RPMI7951 (cell line): ENCODE measurements around the gene ADIPOR2. TPM values are rescaled to one million over a fixed set of nuclear protein-coding genes. Genes with fewer than 3 reads are reported as not detected.
"Not testable (repeated sequence)": the region's sequence is repeated elsewhere in the genome, so short reads cannot be mapped to it uniquely, and the experiment has no call there.

Experiments used
- DNase-seq: peaks from one replicate; pipeline ENCODE4 v3.0.0-alpha.2; 2012; ENCODE audit warnings: low read depth
- total RNA-seq: library from RNA; depleted of rRNA; stranded (reverse); fragments of >200 nt; shearing (Covaris generic); gene quantifications from 2 replicates; pipeline ENCODE4 v1.2.3, GENCODE V29; 2014

ADIPOR2 gene
- total RNA-seq, 1 experiment from 2014 or later = 23.8 TPM

- no peak for DNase-seq
Observed at GRCh38 chr12:1732914-1733313, 42.0 kb downstream of the ADIPOR2 start.

GRCh38 chr12:1733712-1734111 lies 42.8 kb downstream of the ADIPOR2 start:
- not testable (repeated sequence) for DNase-seq

GRCh38 chr12:1737652-1738286 lies 46.9 kb downstream of the ADIPOR2 start:
- DNase-seq = no peak

- DNase-seq = no peak
Observed at GRCh38 chr12:1738446-1738845, 47.6 kb downstream of the ADIPOR2 start.

GRCh38 chr12:1739368-1739767 lies 48.5 kb downstream of the ADIPOR2 start:
- no peak for DNase-seq

GRCh38 chr12:1740161-1740948 lies 49.5 kb downstream of the ADIPOR2 start:
- no peak for DNase-seq

- no peak for DNase-seq
Observed at GRCh38 chr12:1741154-1741949, 50.5 kb downstream of the ADIPOR2 start.

GRCh38 chr12:1744932-1745331 lies 54.1 kb downstream of the ADIPOR2 start:
- no peak for DNase-seq

- no peak for DNase-seq
Observed at GRCh38 chr12:1747609-1748008, 56.7 kb downstream of the ADIPOR2 start.

- DNase-seq = no peak
Observed at GRCh38 chr12:1749019-1749418, 58.1 kb downstream of the ADIPOR2 start.

- DNase-seq = no peak
Observed at GRCh38 chr12:1750300-1750699, 59.4 kb downstream of the ADIPOR2 start.

- no peak for DNase-seq
Observed at GRCh38 chr12:1758376-1758775, 67.5 kb downstream of the ADIPOR2 start.

GRCh38 chr12:1758887-1759286 lies 68.0 kb downstream of the ADIPOR2 start:
- peak; percentile 29 for DNase-seq

- peak; percentile 88 for DNase-seq
Observed at GRCh38 chr12:1760566-1761382, 69.9 kb downstream of the ADIPOR2 start.

- DNase-seq = no peak
Observed at GRCh38 chr12:1761857-1762256, 71.0 kb downstream of the ADIPOR2 start.

- no peak for DNase-seq
Observed at GRCh38 chr12:1763153-1763552, 72.3 kb downstream of the ADIPOR2 start.

GRCh38 chr12:1766110-1766509 lies 75.2 kb downstream of the ADIPOR2 start:
- DNase-seq = no peak

- DNase-seq = no peak
Observed at GRCh38 chr12:1767407-1768090, 76.7 kb downstream of the ADIPOR2 start.

- no peak for DNase-seq
Observed at GRCh38 chr12:1768615-1769014, 77.7 kb downstream of the ADIPOR2 start.

- DNase-seq = no peak
Observed at GRCh38 chr12:1769809-1770494, 79.1 kb downstream of the ADIPOR2 start.
